SK-N-SH (cell line): ENCODE results near the gene GRIK3. TPM values are rescaled to one million over a fixed set of nuclear protein-coding genes. Genes with fewer than 3 reads are reported as not detected.

Source experiments
- CTCF ChIA-PET: fragments of 300-600, 350-600 bp; formaldehyde crosslinking; extraction: SDS; loops from one replicate; lab custom pipeline; 2021; lab: Yijun Ruan, JAX
- POLR2A ChIA-PET: fragments of 350-600 bp; sonication (Branson Sonifier 250); formaldehyde crosslinking; extraction: SDS; loops from one replicate; lab custom pipeline; 2020; ENCODE audit warnings: antibody characterized with exemption, inconsistent platforms; lab: Yijun Ruan, JAX
- DNase-seq: peaks from one replicate; pipeline ENCODE4 v3.0.0; 2012
- H2AFZ ChIP-seq: fragments of 200-600 bp; sonication (generic); 2 replicates; pipeline ENCODE4 v1.8.1; 2016; ENCODE audit warnings: antibody characterized with exemption, mild to moderate bottlenecking, low read depth
- H3F3A ChIP-seq: fragments of 200-600 bp; sonication (generic); replicated peaks from 2 replicates; pipeline ENCODE3; 2016; ENCODE audit warnings: antibody characterized with exemption, mild to moderate bottlenecking; ENCODE audit not compliant: insufficient read depth
- H3K27ac ChIP-seq, 2 experiments: fragments of 200-500 bp in 1 of 2; fragments of 200-600 bp in 1 of 2; sonication (Bioruptor generic) in 1 of 2; sonication (generic), shearing (Covaris generic) in 1 of 2; 2 replicates each; pipeline versions ENCODE4 v1.5.1 to v1.6.1; 2014 to 2016; ENCODE audit warnings: low read depth in 2 of 2, inconsistent platforms in 1 of 2, low read length in 1 of 2, mild to moderate bottlenecking in 1 of 2, mixed read lengths in 1 of 2
- H3K27me3 ChIP-seq: fragments of 200-600 bp; sonication (generic), shearing (Covaris generic); 2 replicates; pipeline ENCODE4 v1.6.1; 2016; ENCODE audit warnings: mixed run types; ENCODE audit not compliant: insufficient read depth
- H3K36me3 ChIP-seq, 2 experiments: fragments of 200-500 bp in 1 of 2; fragments of 200-600 bp in 1 of 2; sonication (Bioruptor generic) in 1 of 2; sonication (generic) in 1 of 2; replicated peaks in 1 of 2; 2 replicates each; pipeline versions ENCODE3 to v1.5.1; 2014 to 2016; ENCODE audit warnings: low read length in 1 of 2, mild to moderate bottlenecking in 1 of 2; ENCODE audit not compliant: insufficient read depth in 2 of 2, control insufficient read depth in 1 of 2
- H3K4me1 ChIP-seq, 2 experiments: fragments of 200-500 bp in 1 of 2; fragments of 200-600 bp in 1 of 2; sonication (Bioruptor generic) in 1 of 2; sonication (generic), shearing (Covaris generic) in 1 of 2; 2 replicates each; pipeline versions ENCODE4 v1.5.1 to v1.6.1; 2014 to 2016; ENCODE audit warnings: low read depth in 1 of 2, low read length in 1 of 2, mixed run types in 1 of 2; ENCODE audit not compliant: insufficient read depth in 2 of 2, control insufficient read depth in 1 of 2
- H3K4me2 ChIP-seq: fragments of 200-600 bp; sonication (generic), shearing (Covaris generic); 2 replicates; pipeline ENCODE4 v1.6.1; 2017; ENCODE audit warnings: mixed run types
- H3K4me3 ChIP-seq, 2 experiments: fragments of 200-500 bp in 1 of 2; fragments of 200-600 bp in 1 of 2; sonication (Bioruptor generic) in 1 of 2; sonication (generic), shearing (Covaris generic) in 1 of 2; 2 replicates each; pipeline versions ENCODE4 v1.5.1 to v1.8.1; 2014 to 2016; ENCODE audit warnings: low read depth in 2 of 2, inconsistent platforms in 1 of 2, low read length in 1 of 2, mild to moderate bottlenecking in 1 of 2, mixed read lengths in 1 of 2, moderate library complexity in 1 of 2
- H3K79me2 ChIP-seq: fragments of 200-600 bp; sonication (generic); 2 replicates; pipeline ENCODE4 v1.8.1; 2017; ENCODE audit warnings: mild to moderate bottlenecking; ENCODE audit not compliant: insufficient read depth
- H3K9ac ChIP-seq: fragments of 200-600 bp; sonication (generic); 2 replicates; pipeline ENCODE4 v1.6.1; 2017; ENCODE audit warnings: mixed run types
- H3K9me2 ChIP-seq: fragments of 200-600 bp; sonication (generic); 2 replicates; pipeline ENCODE4 v1.6.1; 2017; ENCODE audit warnings: mixed run types
- H3K9me3 ChIP-seq: fragments of 200-600 bp; sonication (generic); 2 replicates; pipeline ENCODE4 v1.6.1; 2017; ENCODE audit warnings: mixed run types, mild to moderate bottlenecking, moderate library complexity
- H4K20me1 ChIP-seq: fragments of 200-600 bp; sonication (generic); 2 replicates; pipeline ENCODE4 v1.6.1; 2017; ENCODE audit warnings: mild to moderate bottlenecking, mixed run types; ENCODE audit not compliant: insufficient read depth
- CHD2 ChIP-seq: fragments of 150-350 bp; IDR thresholded peaks from 2 replicates; pipeline ENCODE4 v1.6.1; 2018; ENCODE audit warnings: low read length; ENCODE audit not compliant: partially characterized antibody
- CTCF ChIP-seq: fragments of 200-600 bp; sonication (generic); IDR thresholded peaks from 2 replicates; pipeline ENCODE4 v1.6.1; 2017; ENCODE audit warnings: antibody characterized with exemption, mild to moderate bottlenecking, moderate library complexity
- FOXJ3 ChIP-seq: sonication (generic); formaldehyde crosslinking; IDR thresholded peaks from 2 replicates; pipeline ENCODE4 v1.5.1; 2020; ENCODE audit warnings: mild to moderate bottlenecking, missing genetic modification reagents
- FOXM1 ChIP-seq: IDR thresholded peaks from 2 replicates; pipeline ENCODE4 v1.4.0; 2012; ENCODE audit warnings: low read depth, mild to moderate bottlenecking
- GATA2 ChIP-seq: sonication (generic); formaldehyde crosslinking; IDR thresholded peaks from 2 replicates; pipeline ENCODE4 v1.5.0; 2020; ENCODE audit warnings: mild to moderate bottlenecking, missing genetic modification reagents
- MAX ChIP-seq: IDR thresholded peaks from 2 replicates; pipeline ENCODE4 v1.4.0; 2012; ENCODE audit warnings: low read depth
- MEF2A ChIP-seq: IDR thresholded peaks from 2 replicates; pipeline ENCODE4 v1.4.0; 2012; ENCODE audit warnings: low read depth, borderline replicate concordance
- MXI1 ChIP-seq: IDR thresholded peaks from 2 replicates; pipeline ENCODE4 v1.6.1; 2012; ENCODE audit warnings: mild to moderate bottlenecking, low read depth, low read length, improper control_type of control experiment
- NRF1 ChIP-seq: IDR thresholded peaks from 2 replicates; pipeline ENCODE4 v1.6.1; 2012; ENCODE audit warnings: low read depth, mild to moderate bottlenecking, low read length
- RFX5 ChIP-seq: IDR thresholded peaks from 2 replicates; pipeline ENCODE4 v1.6.1; 2012; ENCODE audit warnings: mild to moderate bottlenecking, improper control_type of control experiment, low read length
- RXRA ChIP-seq: IDR thresholded peaks from 2 replicates; pipeline ENCODE4 v1.4.0; 2012; ENCODE audit warnings: low read depth, mild to moderate bottlenecking, borderline replicate concordance
- TAF1 ChIP-seq: IDR thresholded peaks from 2 replicates; pipeline ENCODE4 v1.6.1; 2012; ENCODE audit warnings: low read depth, mild to moderate bottlenecking, low read length, moderate library complexity, borderline replicate concordance
- YY1 ChIP-seq: IDR thresholded peaks from 2 replicates; pipeline ENCODE4 v1.4.0; 2012; ENCODE audit warnings: low read depth, mild to moderate bottlenecking
- WGBS: methylation state at CpG from one replicate; pipeline ENCODE4 v1.1.6; 2017; ENCODE audit warnings: low lambda C conversion rate; 5-methylcytosine and 5-hydroxymethylcytosine counted together
- polyA plus RNA-seq, 3 experiments: library from polyadenylated mRNA; depleted of rRNA; stranded (reverse); fragments of >200 nt; gene quantifications; 2 replicates each; pipeline ENCODE4 v1.2.3, GENCODE V29; 2012
- TF ChIP-seq, protein P1 (sequence below): fragments of 150-350 bp; IDR thresholded peaks from 2 replicates; pipeline ENCODE4 v1.6.1; 2017; ENCODE audit warnings: antibody characterized with exemption, low read length, low read depth, borderline replicate concordance
- TF ChIP-seq, protein P2 (sequence below): IDR thresholded peaks from 2 replicates; pipeline ENCODE4 v1.4.0; 2012; ENCODE audit warnings: low read depth, borderline replicate concordance
- TF ChIP-seq, protein P3 (sequence below): IDR thresholded peaks from 2 replicates; pipeline ENCODE4 v1.6.1; 2012; ENCODE audit warnings: mild to moderate bottlenecking, low read depth, low read length, moderate library complexity

GRIK3 gene
- polyA plus RNA-seq, 1 of the 3 experiments (the other 2 are of a cell fraction), result not detected

GRCh38 chr1:37040773-37041172, 6.5 kb upstream of the GRIK3 start:
- H3K9me2 ChIP-seq, result no peaks in the 10 kb centered on the region
- DNase-seq, result no peak
- TF ChIP-seq MAX, result no peak
- no peak for TF ChIP-seq RFX5
- no peak for TF ChIP-seq CTCF
- TF ChIP-seq MXI1, result no peak
- no peak for TF ChIP-seq TAF1
- no peak for TF ChIP-seq CHD2
- ChIA-PET POLR2A (no interaction called here), CTCF (no interaction called here)
- H3K4me3 ChIP-seq, result no peak overlapping the region
- 52% methylated on average over 4 of the region's 4 CpGs for WGBS
- no peaks in the 10 kb centered on the region for H3K36me3 ChIP-seq
- no peaks in the 10 kb centered on the region for H3K79me2 ChIP-seq
- no peaks in the 10 kb centered on the region for H3K27me3 ChIP-seq
- no peaks in the 10 kb centered on the region for H3K9me3 ChIP-seq
- no peaks in the 10 kb centered on the region; a peak in 1 of 4 replicates for H3K4me1 ChIP-seq
- H2AFZ ChIP-seq, result no peak overlapping the region
- no peaks in the 10 kb centered on the region for H3F3A ChIP-seq
- no peak overlapping the region for H3K9ac ChIP-seq
- H3K27ac ChIP-seq, result no peak overlapping the region
- H3K4me2 ChIP-seq, result no peak overlapping the region
- H4K20me1 ChIP-seq, result no peaks in the 10 kb centered on the region

- CTCF ChIA-PET, result no interaction called here
These were observed 5.9 kb upstream of the GRIK3 start for GRCh38 chr1:37040261-37040660.

More at GRCh38 chr1:37040261-37040660, 5.9 kb upstream of the GRIK3 start:
- Histone ChIP-seq H3K27ac (no peak overlapping the region), H3K9me3 (no peaks in the 10 kb centered on the region), H3K36me3 (no peaks in the 10 kb centered on the region), H3F3A (no peaks in the 10 kb centered on the region), H3K4me3 (no peak overlapping the region), H3K9me2 (no peaks in the 10 kb centered on the region), H3K4me2 (no peak overlapping the region), H3K9ac (no peak overlapping the region), H3K4me1 (no peaks in the 10 kb centered on the region; a peak in 1 of 4 replicates), H3K27me3 (0 out of 2 replicates have a peak, but pooled peaks cover 2% of the 10 kb centered on the region), H3K79me2 (no peaks in the 10 kb centered on the region), H4K20me1 (no peaks in the 10 kb centered on the region), H2AFZ (no peak overlapping the region)
- no peak for DNase-seq
- 17% methylated on average over 3 of the region's 3 CpGs for WGBS
- POLR2A ChIA-PET, result no interaction called here
- no peak for TF ChIP-seq FOXM1
- no peak for TF ChIP-seq YY1
- TF ChIP-seq CTCF, result no peak
- no peak for TF ChIP-seq NRF1
- TF ChIP-seq MEF2A, result no peak
- TF ChIP-seq RXRA, result no peak
- TF ChIP-seq, protein P1, sequence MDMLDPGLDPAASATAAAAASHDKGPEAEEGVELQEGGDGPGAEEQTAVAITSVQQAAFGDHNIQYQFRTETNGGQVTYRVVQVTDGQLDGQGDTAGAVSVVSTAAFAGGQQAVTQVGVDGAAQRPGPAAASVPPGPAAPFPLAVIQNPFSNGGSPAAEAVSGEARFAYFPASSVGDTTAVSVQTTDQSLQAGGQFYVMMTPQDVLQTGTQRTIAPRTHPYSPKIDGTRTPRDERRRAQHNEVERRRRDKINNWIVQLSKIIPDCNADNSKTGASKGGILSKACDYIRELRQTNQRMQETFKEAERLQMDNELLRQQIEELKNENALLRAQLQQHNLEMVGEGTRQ, result no peak
- TF ChIP-seq FOXJ3, result no peak
- no peak for TF ChIP-seq GATA2
- no peak for TF ChIP-seq MXI1
- TF ChIP-seq, protein P2, sequence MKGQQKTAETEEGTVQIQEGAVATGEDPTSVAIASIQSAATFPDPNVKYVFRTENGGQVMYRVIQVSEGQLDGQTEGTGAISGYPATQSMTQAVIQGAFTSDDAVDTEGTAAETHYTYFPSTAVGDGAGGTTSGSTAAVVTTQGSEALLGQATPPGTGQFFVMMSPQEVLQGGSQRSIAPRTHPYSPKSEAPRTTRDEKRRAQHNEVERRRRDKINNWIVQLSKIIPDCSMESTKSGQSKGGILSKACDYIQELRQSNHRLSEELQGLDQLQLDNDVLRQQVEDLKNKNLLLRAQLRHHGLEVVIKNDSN, result no peak
- TF ChIP-seq, protein P3, sequence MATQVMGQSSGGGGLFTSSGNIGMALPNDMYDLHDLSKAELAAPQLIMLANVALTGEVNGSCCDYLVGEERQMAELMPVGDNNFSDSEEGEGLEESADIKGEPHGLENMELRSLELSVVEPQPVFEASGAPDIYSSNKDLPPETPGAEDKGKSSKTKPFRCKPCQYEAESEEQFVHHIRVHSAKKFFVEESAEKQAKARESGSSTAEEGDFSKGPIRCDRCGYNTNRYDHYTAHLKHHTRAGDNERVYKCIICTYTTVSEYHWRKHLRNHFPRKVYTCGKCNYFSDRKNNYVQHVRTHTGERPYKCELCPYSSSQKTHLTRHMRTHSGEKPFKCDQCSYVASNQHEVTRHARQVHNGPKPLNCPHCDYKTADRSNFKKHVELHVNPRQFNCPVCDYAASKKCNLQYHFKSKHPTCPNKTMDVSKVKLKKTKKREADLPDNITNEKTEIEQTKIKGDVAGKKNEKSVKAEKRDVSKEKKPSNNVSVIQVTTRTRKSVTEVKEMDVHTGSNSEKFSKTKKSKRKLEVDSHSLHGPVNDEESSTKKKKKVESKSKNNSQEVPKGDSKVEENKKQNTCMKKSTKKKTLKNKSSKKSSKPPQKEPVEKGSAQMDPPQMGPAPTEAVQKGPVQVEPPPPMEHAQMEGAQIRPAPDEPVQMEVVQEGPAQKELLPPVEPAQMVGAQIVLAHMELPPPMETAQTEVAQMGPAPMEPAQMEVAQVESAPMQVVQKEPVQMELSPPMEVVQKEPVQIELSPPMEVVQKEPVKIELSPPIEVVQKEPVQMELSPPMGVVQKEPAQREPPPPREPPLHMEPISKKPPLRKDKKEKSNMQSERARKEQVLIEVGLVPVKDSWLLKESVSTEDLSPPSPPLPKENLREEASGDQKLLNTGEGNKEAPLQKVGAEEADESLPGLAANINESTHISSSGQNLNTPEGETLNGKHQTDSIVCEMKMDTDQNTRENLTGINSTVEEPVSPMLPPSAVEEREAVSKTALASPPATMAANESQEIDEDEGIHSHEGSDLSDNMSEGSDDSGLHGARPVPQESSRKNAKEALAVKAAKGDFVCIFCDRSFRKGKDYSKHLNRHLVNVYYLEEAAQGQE, result no peak
